K562 (cell line): ENCODE results near the gene SPNS2. TPM values are rescaled to one million over a fixed set of nuclear protein-coding genes. Genes with fewer than 3 reads are reported as not detected.

Experiments used
- ATAC-seq: fragments of 200-7000 bp; cut with Tn5 transposase; 3 replicates; pipeline ENCODE4 v1.9.1; 2020; ENCODE audit warnings: moderate library complexity
- BruUV-seq: library from RNA; stranded (reverse); fragments of 400-500 nt; replicated peaks from 2 replicates; lab custom pipeline; 2021; lab: Mats Ljungman, UMichigan
- CTCF ChIA-PET: fragments of 300-600 bp; formaldehyde crosslinking; extraction: SDS; loops from one replicate; lab custom pipeline; 2021; ENCODE audit warnings: low intra/inter-chr PET ratio; lab: Yijun Ruan, JAX
- POLR2A ChIA-PET: fragments of 300-600, 350-650 bp; sonication (Branson Sonifier 250); formaldehyde crosslinking; extraction: SDS; loops from one replicate; lab custom pipeline; 2021; ENCODE audit warnings: antibody characterized with exemption, inconsistent platforms; lab: Yijun Ruan, JAX
- DNase-seq, 4 experiments: peaks; one replicate each; pipeline versions ENCODE4 v3.0.0 to v3.0.0-alpha.2; 2011 to 2018; ENCODE audit warnings: low spot score in 3 of 4, mixed read lengths in 3 of 4; ENCODE audit errors: extremely low read depth in 1 of 4
- FAIRE-seq: peaks from 2 replicates; lab custom pipeline; 2011; peaks lifted over from hg19 to GRCh38; lab: Jason Lieb, UNC
- H2AFZ ChIP-seq: 2 replicates; pipeline ENCODE4 v1.6.0; 2011; ENCODE audit warnings: low read depth, low read length, control low read depth, inconsistent platforms
- H3K27ac ChIP-seq: fragments of 200-600 bp; 3 replicates; pipeline ENCODE4 v1.8.0; 2011; ENCODE audit warnings: low read depth, mild to moderate bottlenecking, control low read depth, inconsistent platforms, low read length, moderate library complexity, mixed read lengths; ENCODE audit errors: extremely low read depth
- H3K27me3 ChIP-seq, 2 experiments: fragments of 300-600 bp in 1 of 2; 2 replicates in 1 of 2; 3 replicates in 1 of 2; pipeline versions ENCODE4 v1.6.0 to v1.8.0; 2011; ENCODE audit warnings: inconsistent platforms in 2 of 2, low read length in 2 of 2, mild to moderate bottlenecking in 1 of 2, mixed read lengths in 1 of 2, moderate library complexity in 1 of 2; ENCODE audit not compliant: control insufficient read depth in 2 of 2, insufficient read depth in 2 of 2
- H3K36me3 ChIP-seq: fragments of 300-600 bp; 3 replicates; pipeline ENCODE4 v1.8.0; 2011; ENCODE audit warnings: mild to moderate bottlenecking, low read length, inconsistent platforms; ENCODE audit not compliant: control insufficient read depth, insufficient read depth
- H3K4me1 ChIP-seq, 2 experiments: fragments of 200-600 bp in 1 of 2; replicated peaks in 1 of 2; 2 replicates in 1 of 2; 3 replicates in 1 of 2; pipeline versions ENCODE4 v1.5.1 to v1.8.0; 2011; ENCODE audit warnings: inconsistent platforms in 2 of 2, low read length in 2 of 2, mild to moderate bottlenecking in 1 of 2, mixed read lengths in 1 of 2, moderate library complexity in 1 of 2; ENCODE audit not compliant: control insufficient read depth in 2 of 2, insufficient read depth in 2 of 2
- H3K4me2 ChIP-seq: 2 replicates; pipeline ENCODE4 v1.6.1; 2011; ENCODE audit warnings: low read length, control low read depth, inconsistent platforms, mixed read lengths; ENCODE audit not compliant: insufficient read depth
- H3K4me3 ChIP-seq: fragments of 200-600 bp; sonication (generic), shearing (Covaris generic); 2 replicates; pipeline ENCODE4 v1.5.1; 2016; ENCODE audit warnings: control low read depth, inconsistent platforms
- H3K79me2 ChIP-seq: fragments of 200-600 bp; 3 replicates; pipeline ENCODE4 v1.8.0; 2011; ENCODE audit warnings: low read length, inconsistent platforms; ENCODE audit not compliant: control insufficient read depth, insufficient read depth
- H3K9ac ChIP-seq, 2 experiments: 2 replicates each; pipeline versions ENCODE4 v1.6.0 to v1.6.1; 2011; ENCODE audit warnings: low read depth in 2 of 2, low read length in 2 of 2, control low read depth in 1 of 2, inconsistent platforms in 1 of 2, mild to moderate bottlenecking in 1 of 2, mixed read lengths in 1 of 2; ENCODE audit not compliant: insufficient read depth in 1 of 2
- H3K9me1 ChIP-seq: one replicate; pipeline ENCODE4 v1.6.0; 2011; ENCODE audit warnings: inconsistent platforms, mild to moderate bottlenecking, low read length, moderate library complexity; ENCODE audit not compliant: control insufficient read depth, insufficient read depth
- H3K9me3 ChIP-seq: replicated peaks from 2 replicates; pipeline ENCODE4 v1.5.1; 2011; ENCODE audit warnings: low read depth, low read length, inconsistent platforms; ENCODE audit not compliant: control insufficient read depth, insufficient read depth
- H4K20me1 ChIP-seq: replicated peaks from 2 replicates; pipeline ENCODE4 v1.6.1; 2011; ENCODE audit warnings: low read length, inconsistent platforms, mixed read lengths; ENCODE audit not compliant: control insufficient read depth, insufficient read depth
- CREM ChIP-seq: IDR thresholded peaks from 2 replicates; pipeline ENCODE4 v1.6.1; 2014; ENCODE audit warnings: antibody characterized with exemption, low read depth
- FOXJ2 ChIP-seq: fragments of 200-800 bp; sonication (Bioruptor generic); IDR thresholded peaks from 2 replicates; pipeline ENCODE4 v1.6.1; 2016; ENCODE audit warnings: missing genetic modification characterization, missing compliant biosample characterization
- FOXJ3 ChIP-seq: sonication (generic); formaldehyde crosslinking; IDR thresholded peaks from 2 replicates; pipeline ENCODE4 v1.4.0; 2020; ENCODE audit warnings: mild to moderate bottlenecking, missing genetic modification reagents
- ILF3 ChIP-seq: fragments of 450-650 bp; IDR thresholded peaks from 2 replicates; pipeline ENCODE4 v1.6.1; 2018; ENCODE audit warnings: antibody characterized with exemption, mild to moderate bottlenecking, moderate library complexity, borderline replicate concordance
- KDM5B ChIP-seq: fragments of 200-600 bp; sonication (generic); IDR thresholded peaks from 2 replicates; pipeline ENCODE4 v1.6.1; 2012; ENCODE audit warnings: low read depth, mild to moderate bottlenecking, moderate library complexity, low read length, control low read depth, inconsistent platforms; ENCODE audit not compliant: insufficient replicate concordance
- KLF13 ChIP-seq: fragments of 450-650 bp; IDR thresholded peaks from 2 replicates; pipeline ENCODE4 v1.6.1; 2016; ENCODE audit warnings: missing genetic modification characterization, low read depth, mild to moderate bottlenecking, missing compliant biosample characterization, moderate library complexity, borderline replicate concordance
- MLX ChIP-seq, 2 experiments: fragments of 450-650 bp in 1 of 2; sonication (generic) in 1 of 2; formaldehyde crosslinking; conservative IDR thresholded peaks; 2 replicates each; pipeline versions ENCODE4 v1.4.0 to v1.8.1; 2020 to 2022; ENCODE audit warnings: mild to moderate bottlenecking in 1 of 2, missing genetic modification reagents in 1 of 2
- SIX5 ChIP-seq, 2 experiments: IDR thresholded peaks; 2 replicates each; pipeline ENCODE4 v1.6.1; 2011; ENCODE audit warnings: low read length in 2 of 2, borderline replicate concordance in 1 of 2, low read depth in 1 of 2, mild to moderate bottlenecking in 1 of 2, moderate library complexity in 1 of 2; ENCODE audit not compliant: insufficient read depth in 1 of 2
- SNIP1 ChIP-seq: fragments of 450-650 bp; IDR thresholded peaks from 2 replicates; pipeline ENCODE4 v1.7.1; 2017; ENCODE audit warnings: low read depth, mild to moderate bottlenecking
- SNRNP70 ChIP-seq: fragments of 200-400 bp; formaldehyde crosslinking; optimal IDR thresholded peaks from 2 replicates; pipeline ENCODE3; 2017; ENCODE audit warnings: low read depth, low read length
- SRSF9 ChIP-seq: fragments of 200-400 bp; formaldehyde crosslinking; IDR thresholded peaks from 2 replicates; pipeline ENCODE4 v1.6.1; 2017; ENCODE audit warnings: low read depth, low read length, borderline replicate concordance
- TAF1 ChIP-seq: IDR thresholded peaks from 2 replicates; pipeline ENCODE4 v1.6.1; 2011; ENCODE audit warnings: mild to moderate bottlenecking, low read length, moderate library complexity; ENCODE audit not compliant: insufficient read depth, control insufficient read depth, severe bottlenecking; ENCODE audit errors: extremely low read depth
- TFAM ChIP-seq: fragments of 250-450 bp; sonication (Bioruptor Pico); conservative IDR thresholded peaks from 2 replicates; pipeline ENCODE4 v1.5.0; 2021; ENCODE audit warnings: mild to moderate bottlenecking, moderate library complexity
- TRIM25 ChIP-seq: fragments of 450-650 bp; IDR thresholded peaks from 2 replicates; pipeline ENCODE4 v1.7.0; 2016; ENCODE audit warnings: borderline replicate concordance
- ZFX ChIP-seq: sonication (generic); formaldehyde crosslinking; IDR thresholded peaks from 2 replicates; pipeline ENCODE4 v1.8.0; 2022; ENCODE audit warnings: mild to moderate bottlenecking, missing genetic modification reagents, moderate library complexity
- ZNF347 ChIP-seq: fragments of 450-650 bp; formaldehyde crosslinking; IDR thresholded peaks from 2 replicates; pipeline ENCODE4 v1.4.0; 2020; ENCODE audit warnings: low read depth, mild to moderate bottlenecking, moderate library complexity
- ZNF384 ChIP-seq: IDR thresholded peaks from 2 replicates; pipeline ENCODE4 v1.6.1; 2012; ENCODE audit warnings: low read depth, low read length, improper control_type of control experiment
- ZNF584 ChIP-seq: fragments of 200-800 bp; sonication (Bioruptor generic); IDR thresholded peaks from 2 replicates; pipeline ENCODE4 v1.6.1; 2016; ENCODE audit warnings: low read depth, mild to moderate bottlenecking, missing genetic modification characterization, missing compliant biosample characterization
- ZNF717 ChIP-seq: fragments of 250-450 bp; sonication (Bioruptor Pico); IDR thresholded peaks from 2 replicates; pipeline ENCODE4 v1.5.0; 2021
- ZNF778 ChIP-seq: fragments of 450-650 bp; formaldehyde crosslinking; IDR thresholded peaks from 2 replicates; pipeline ENCODE4 v1.4.0; 2020; ENCODE audit warnings: mild to moderate bottlenecking, moderate library complexity
- WGBS: fragments of 100-300 bp; shearing (Covaris generic); methylation state at CpG from one replicate; pipeline ENCODE4 v1.1.6; 2016; ENCODE audit warnings: low coverage, mixed read lengths; ENCODE audit not compliant: insufficient coverage; ENCODE audit errors: missing lambda C conversion rate; 5-methylcytosine and 5-hydroxymethylcytosine counted together
- in situ Hi-C: fragments of 300-500 bp; cut with MboI; formaldehyde crosslinking; loops from 4 replicates; pipeline ENCODE4 v1.15.0; 2018; ENCODE audit warnings: inconsistent platforms, mixed read lengths
- intact Hi-C: fragments of 100-400 bp; cut with micrococcal nuclease; formaldehyde crosslinking; loops from 2 replicates; pipeline ENCODE4 v1.14.2; 2022
- polyA plus RNA-seq, 8 experiments: library from polyadenylated mRNA; depleted of rRNA in 4 of 8; stranded (reverse) in 5 of 8; unstranded in 3 of 8; fragments of >200 nt; fragmentation: Nextera tagmentation in 2 of 8; fragmentation: Illumina TruSeq in 1 of 8; extraction: Ambion mirVana in 2 of 8; extraction: Trizol in 1 of 8; gene quantifications; 2 replicates each; pipeline versions ENCODE4 v1.2.1 to v1.2.3, GENCODE V29; 2011 to 2014; ENCODE audit warnings: inconsistent platforms in 1 of 8, missing spikeins in 1 of 8
- total RNA-seq, 7 experiments: library from RNA; depleted of rRNA in 6 of 7; stranded (reverse); fragments of >200 nt in 6 of 7; fragmentation: Illumina TruSeq in 2 of 7; extraction: Trizol in 2 of 7; gene quantifications; 2 replicates each; pipeline versions ENCODE4 v1.2.1 to v1.2.3, GENCODE V29; 2011 to 2021; ENCODE audit warnings: low replicate concordance in 1 of 7

The SPNS2 gene
- total and polyA plus RNA-seq, 9 of the 15 experiments (the other 6 are each of a cell fraction or from before 2014, with no cell fraction given): 0.06 TPM; not detected in 8

DNA sequence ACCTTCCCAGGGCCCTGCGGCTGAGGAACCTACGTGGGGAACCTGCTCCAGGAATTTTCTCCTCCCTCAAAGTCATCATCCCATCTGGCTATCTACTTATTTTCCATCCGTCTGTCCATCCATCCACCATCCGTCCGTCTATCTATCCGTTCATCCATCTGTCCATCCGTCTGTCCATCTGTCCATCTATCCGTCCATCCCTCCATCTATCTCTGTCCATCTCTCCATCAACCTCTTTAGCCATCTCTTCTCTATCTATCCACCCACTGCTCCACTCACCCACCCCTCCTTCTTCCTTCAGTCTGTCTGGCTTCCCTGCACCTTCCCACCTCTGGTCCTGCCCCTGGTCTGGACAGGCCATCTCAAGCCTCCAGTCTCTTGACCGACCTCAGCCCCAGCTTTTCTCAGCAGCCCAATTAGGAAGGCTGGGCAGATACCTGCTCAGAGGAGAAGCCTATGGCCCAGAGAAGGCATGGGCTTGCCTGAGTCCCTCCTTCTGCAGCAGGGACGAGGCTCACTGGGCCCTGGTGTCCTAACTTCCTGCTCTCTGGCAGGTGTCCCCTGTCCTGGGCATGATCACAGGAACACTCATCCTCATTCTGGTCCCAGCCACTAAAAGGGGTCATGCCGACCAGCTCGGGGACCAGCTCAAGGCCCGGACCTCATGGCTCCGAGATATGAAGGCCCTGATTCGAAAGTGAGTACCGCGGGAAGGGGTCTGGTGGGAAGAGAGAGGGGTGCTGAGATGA is 33.5 kb downstream of the SPNS2 start:
- ATAC-seq (no peak), DNase-seq (no peak), FAIRE-seq (no peak)
- Histone ChIP-seq H3K27ac (no peak overlapping the region), H3K9me3 (no peaks in the 10 kb centered on the region), H3K36me3 (peaks cover 2% of the 10 kb centered on the region; the same call in 1 of the 3 replicates), H3K4me1 (peaks cover 0 to 45% of the 10 kb centered on the region in 2 experiments; a peak in 3 of 5 replicates), H3K79me2 (no peaks in the 10 kb centered on the region), H3K4me3 (no peak overlapping the region), H4K20me1 (peaks cover 4% of the 10 kb centered on the region; the same call in 1 of the 2 replicates), H3K9me1 (no peaks in the 10 kb centered on the region), H3K4me2 (no peak overlapping the region), H3K9ac (no peak overlapping the region), H2AFZ (no peak overlapping the region), H3K27me3 (peaks cover 0 to 15% of the 10 kb centered on the region in 2 experiments; a peak in 3 of 5 replicates)
- ChIA-PET POLR2A (interaction anchor here (0.6 kb wide), 1 partner anchor 1530 kb away, joined by 3 read pairs; no protein-coding TSS in a partner anchor), CTCF (no interaction called here)
- 7% methylated on average over 10 of the region's 17 CpGs for WGBS
- in situ Hi-C loops (no loop called here), intact Hi-C loops (no loop called here)
- no TSS peak for BruUV-seq
- TF ChIP-seq TAF1 (no peak), ZNF347 (CRISPR knock-in tag) (no peak), TFAM (CRISPR knock-in tag) (no peak), FOXJ2 (no peak), FOXJ3 (CRISPR knock-in tag) (no peak), SNRNP70 (no peak), CREM (no peak), SIX5 (IDR thresholded peaks at IDR 0.05; ENCODE audit: borderline replicate concordance in 1 of 2, insufficient read depth in 1 of 2, low read depth in 1 of 2, low read length in 2 of 2) (no peak), SNIP1 (no peak), ZFX (CRISPR knock-in tag) (no peak), ZNF584 (CRISPR knock-in tag) (no peak), TRIM25 (no peak), ZNF778 (CRISPR knock-in tag) (no peak), ILF3 (no peak), ZNF384 (no peak), ZNF717 (CRISPR knock-in tag) (no peak), KLF13 (tag) (no peak), KDM5B (no peak), SRSF9 (no peak), MLX (CRISPR knock-in tag; conservative IDR thresholded peaks at IDR 0.05) (no peak)
